Smooth muscle cell (in vitro differentiated cells): ENCODE measurements around the gene RGS11. TPM values are rescaled to one million over a fixed set of nuclear protein-coding genes. Genes with fewer than 3 reads are reported as not detected.

Source experiments
- DNase-seq: peaks from one replicate; lab custom pipeline; 2025; ENCODE audit not compliant: unreplicated experiment; lab: John Stamatoyannopoulos, UW
- H2AFZ ChIP-seq: fragments of 200-600 bp; sonication (generic); 2 replicates; pipeline ENCODE4 v1.6.0; 2016; ENCODE audit warnings: antibody characterized with exemption, low read depth, mild to moderate bottlenecking
- H3F3A ChIP-seq: fragments of 200-600 bp; sonication (generic); 2 replicates; pipeline ENCODE4 v1.6.0; 2017; ENCODE audit warnings: antibody characterized with exemption, low read depth
- H3K27ac ChIP-seq: fragments of 200-600 bp; sonication (generic); 2 replicates; pipeline ENCODE4 v1.5.1; 2016; ENCODE audit warnings: low read depth, mild to moderate bottlenecking
- H3K27me3 ChIP-seq: fragments of 200-600 bp; sonication (generic); 2 replicates; pipeline ENCODE4 v1.6.1; 2016; ENCODE audit warnings: low read depth, mild to moderate bottlenecking
- H3K36me3 ChIP-seq: fragments of 200-600 bp; sonication (generic); 2 replicates; pipeline ENCODE4 v1.5.1; 2016; ENCODE audit warnings: low read depth
- H3K4me1 ChIP-seq: fragments of 200-600 bp; sonication (generic); 2 replicates; pipeline ENCODE4 v1.5.1; 2016; ENCODE audit warnings: low read depth
- H3K4me2 ChIP-seq: fragments of 200-600 bp; sonication (generic); 2 replicates; pipeline ENCODE4 v1.6.0; 2016; ENCODE audit warnings: mild to moderate bottlenecking
- H3K4me3 ChIP-seq: fragments of 200-600 bp; sonication (generic); 2 replicates; pipeline ENCODE4 v1.5.1; 2016; ENCODE audit warnings: mild to moderate bottlenecking
- H3K79me2 ChIP-seq: fragments of 200-600 bp; sonication (generic); 2 replicates; pipeline ENCODE4 v1.6.0; 2016; ENCODE audit warnings: low read depth, mild to moderate bottlenecking
- H3K9ac ChIP-seq: fragments of 200-600 bp; sonication (generic); 2 replicates; pipeline ENCODE4 v1.6.0; 2016; ENCODE audit warnings: low read depth
- H3K9me3 ChIP-seq: fragments of 200-600 bp; sonication (generic); replicated peaks from 2 replicates; pipeline ENCODE4 v1.5.1; 2016; ENCODE audit warnings: low read depth
- H4K20me1 ChIP-seq: fragments of 200-600 bp; sonication (generic); 2 replicates; pipeline ENCODE4 v1.6.0; 2016; ENCODE audit warnings: low read depth
- CTCF ChIP-seq: fragments of 200-600 bp; sonication (generic); IDR thresholded peaks from 2 replicates; pipeline ENCODE4 v1.5.1; 2017; ENCODE audit warnings: borderline replicate concordance, mild to moderate bottlenecking, antibody characterized with exemption; ENCODE audit not compliant: insufficient read depth, poor library complexity, severe bottlenecking
- WGBS: methylation state at CpG from one replicate; pipeline ENCODE4 v1.1.7; 2016; ENCODE audit warnings: low lambda C conversion rate; 5-methylcytosine and 5-hydroxymethylcytosine counted together
- polyA plus RNA-seq: library from polyadenylated mRNA; unstranded; fragments of >200 nt; fragmentation: Nextera tagmentation; extraction: Ambion mirVana; gene quantifications from 2 replicates; pipeline ENCODE4 v1.2.1, GENCODE V29; 2016
- total RNA-seq: library from RNA; depleted of rRNA; stranded (reverse); fragments of >200 nt; gene quantifications from 2 replicates; pipeline ENCODE4 v1.2.3, GENCODE V29; 2014

The RGS11 gene
- total and polyA plus RNA-seq, 2 experiments from 2014 or later, result 2.2 to 3.9 TPM

GRCh38 chr16:287298-287811 is 11.6 kb upstream of the RGS11 start:
- Histone ChIP-seq H2AFZ (no peak overlapping the region), H3K9me3 (no peaks in the 10 kb centered on the region), H3K4me3 (no peak overlapping the region), H3K9ac (no peak overlapping the region), H4K20me1 (no peaks in the 10 kb centered on the region), H3K4me1 (no peaks in the 10 kb centered on the region), H3K4me2 (no peak overlapping the region), H3K27me3 (no peaks in the 10 kb centered on the region), H3K36me3 (no peaks in the 10 kb centered on the region), H3K79me2 (no peaks in the 10 kb centered on the region), H3K27ac (no peak overlapping the region), H3F3A (no peaks in the 10 kb centered on the region)
- 96% methylated on average over 16 of the region's 16 CpGs for WGBS
- no peak for TF ChIP-seq CTCF
- no peak for DNase-seq

GRCh38 chr16:286491-287297 is 10.9 kb upstream of the RGS11 start:
- Histone ChIP-seq H3F3A (no peaks in the 10 kb centered on the region), H3K4me1 (no peaks in the 10 kb centered on the region), H3K79me2 (no peaks in the 10 kb centered on the region), H3K27ac (no peak overlapping the region), H3K4me2 (no peak overlapping the region), H3K9me3 (no peaks in the 10 kb centered on the region), H3K9ac (no peak overlapping the region), H4K20me1 (no peaks in the 10 kb centered on the region), H2AFZ (no peak overlapping the region), H3K4me3 (no peak overlapping the region), H3K27me3 (peaks cover 4% of the 10 kb centered on the region), H3K36me3 (no peaks in the 10 kb centered on the region)
- WGBS, result 95% methylated on average over 22 of the region's 22 CpGs
- DNase-seq, result no peak
- no peak for TF ChIP-seq CTCF

GRCh38 chr16:285146-286055 is 9.7 kb upstream of the RGS11 start:
- no peaks in the 10 kb centered on the region for H4K20me1 ChIP-seq
- no peak overlapping the region for H3K4me2 ChIP-seq
- H3K4me1 ChIP-seq, result no peaks in the 10 kb centered on the region
- H3K27me3 ChIP-seq, result peaks cover 16% of the 10 kb centered on the region
- H3F3A ChIP-seq, result no peaks in the 10 kb centered on the region
- no peak overlapping the region for H3K27ac ChIP-seq
- H2AFZ ChIP-seq, result no peak overlapping the region
- no peaks in the 10 kb centered on the region for H3K36me3 ChIP-seq
- no peak for TF ChIP-seq CTCF
- no peaks in the 10 kb centered on the region for H3K79me2 ChIP-seq
- 94% methylated on average over 20 of the region's 48 CpGs for WGBS
- no peak overlapping the region for H3K4me3 ChIP-seq
- H3K9me3 ChIP-seq, result no peaks in the 10 kb centered on the region
- no peak for DNase-seq
- no peak overlapping the region for H3K9ac ChIP-seq
